ENCODE data around the gene FASN.

- TF ChIP-seq CTCF (IDR thresholded peaks at IDR 0.05; ENCODE audit: insufficient read depth, low read length, poor library complexity, severe bottlenecking), result no peak
- no peak for TF ChIP-seq EZH2phosphoT487 (conservative IDR thresholded peaks at IDR 0.05; ENCODE audit: low read length)
Observed at GRCh38 chr17:82120148-82120547, 22.1 kb upstream of the FASN start.

All from SU-DHL-6 (cell line).